K562 (cell line): ENCODE results near the gene PPP1R13L. TPM values are rescaled to one million over a fixed set of nuclear protein-coding genes. Genes with fewer than 3 reads are reported as not detected.

Experiments used
- DACH1 ChIP-seq: fragments of 450-650 bp; IDR thresholded peaks from 2 replicates; pipeline ENCODE4 v1.6.1; 2018; ENCODE audit not compliant: partially characterized antibody
- EGR1 ChIP-seq: fragments of 450-650 bp; conservative IDR thresholded peaks from 2 replicates; pipeline ENCODE4 v1.6.1; 2017; ENCODE audit warnings: mild to moderate bottlenecking
- GABPB2 ChIP-seq: fragments of 250-450 bp; sonication (Bioruptor Pico); conservative IDR thresholded peaks from 2 replicates; pipeline ENCODE4 v1.5.1; 2021; ENCODE audit warnings: mild to moderate bottlenecking
- HIVEP1 ChIP-seq: fragments of 250-450 bp; sonication (Bioruptor Pico); IDR thresholded peaks from 2 replicates; pipeline ENCODE4 v1.4.0; 2020; ENCODE audit warnings: mild to moderate bottlenecking
- JUNB ChIP-seq: fragments of 450-650 bp; formaldehyde crosslinking; conservative IDR thresholded peaks from 2 replicates; pipeline ENCODE4 v1.4.0; 2020; ENCODE audit warnings: mild to moderate bottlenecking
- JUND ChIP-seq, 2 experiments: IDR thresholded peaks; 2 replicates in 1 of 2; 3 replicates in 1 of 2; pipeline ENCODE4 v1.6.1; 2011; ENCODE audit warnings: borderline replicate concordance in 2 of 2, low read depth in 2 of 2, low read length in 2 of 2, improper control_type of control experiment in 1 of 2, missing biosample characterization in 1 of 2, missing genetic modification characterization in 1 of 2, missing genetic modification reagents in 1 of 2
- KDM1A ChIP-seq, 2 experiments: fragments of 450-650 bp; IDR thresholded peaks; 2 replicates each; pipeline ENCODE4 v1.6.1; 2016; ENCODE audit warnings: mild to moderate bottlenecking in 2 of 2
- L3MBTL2 ChIP-seq: fragments of 450-650 bp; IDR thresholded peaks from 2 replicates; pipeline ENCODE4 v1.6.1; 2016; ENCODE audit warnings: mild to moderate bottlenecking, moderate library complexity
- NFATC3 ChIP-seq: fragments of 450-650 bp; IDR thresholded peaks from 2 replicates; pipeline ENCODE4 v1.6.1; 2017; ENCODE audit warnings: mild to moderate bottlenecking
- NRF1 ChIP-seq, 2 experiments: fragments of 450-650 bp; IDR thresholded peaks in 1 of 2; conservative IDR thresholded peaks in 1 of 2; 2 replicates each; pipeline ENCODE4 v1.6.1; 2014; ENCODE audit warnings: mild to moderate bottlenecking in 2 of 2
- NUFIP1 ChIP-seq: fragments of 450-650 bp; IDR thresholded peaks from 2 replicates; pipeline ENCODE4 v1.6.1; 2018; ENCODE audit not compliant: partially characterized antibody
- PKNOX1 ChIP-seq: fragments of 450-650 bp; IDR thresholded peaks from 2 replicates; pipeline ENCODE4 v1.6.1; 2016
- TEAD2 ChIP-seq: fragments of 450-650 bp; IDR thresholded peaks from 2 replicates; pipeline ENCODE4 v1.6.1; 2016; ENCODE audit warnings: missing genetic modification characterization, control low read depth, missing compliant biosample characterization
- ZFP91 ChIP-seq: sonication (generic); formaldehyde crosslinking; IDR thresholded peaks from 2 replicates; pipeline ENCODE4 v1.8.0; 2022; ENCODE audit warnings: mild to moderate bottlenecking, missing genetic modification reagents
- ZNF224 ChIP-seq: sonication (generic); formaldehyde crosslinking; IDR thresholded peaks from 2 replicates; pipeline ENCODE4 v1.8.0; 2022; ENCODE audit warnings: mild to moderate bottlenecking, missing genetic modification reagents
- ZNF318 ChIP-seq, 2 experiments: fragments of 450-650 bp; IDR thresholded peaks; 2 replicates each; pipeline ENCODE4 v1.6.1; 2016; ENCODE audit warnings: mild to moderate bottlenecking in 2 of 2, borderline replicate concordance in 1 of 2, low read depth in 1 of 2, moderate library complexity in 1 of 2
- ZNF436 ChIP-seq: fragments of 250-450, 450-650 bp; sonication (Bioruptor Pico); formaldehyde crosslinking; IDR thresholded peaks from 2 replicates; pipeline ENCODE4 v1.7.0; 2020; ENCODE audit warnings: mild to moderate bottlenecking
- polyA plus RNA-seq, 8 experiments: library from polyadenylated mRNA; depleted of rRNA in 4 of 8; stranded (reverse) in 5 of 8; unstranded in 3 of 8; fragments of >200 nt; fragmentation: Nextera tagmentation in 2 of 8; fragmentation: Illumina TruSeq in 1 of 8; extraction: Ambion mirVana in 2 of 8; extraction: Trizol in 1 of 8; gene quantifications; 2 replicates each; pipeline versions ENCODE4 v1.2.1 to v1.2.3, GENCODE V29; 2011 to 2014; ENCODE audit warnings: inconsistent platforms in 1 of 8, missing spikeins in 1 of 8
- total RNA-seq, 7 experiments: library from RNA; depleted of rRNA in 6 of 7; stranded (reverse); fragments of >200 nt in 6 of 7; fragmentation: Illumina TruSeq in 2 of 7; extraction: Trizol in 2 of 7; gene quantifications; 2 replicates each; pipeline versions ENCODE4 v1.2.1 to v1.2.3, GENCODE V29; 2011 to 2021; ENCODE audit warnings: low replicate concordance in 1 of 7

PPP1R13L gene
- total and polyA plus RNA-seq, 9 of the 15 experiments (the other 6 are each of a cell fraction or from before 2014, with no cell fraction given), result 0.32 to 6.7 (median 2.0) TPM

- TF ChIP-seq HIVEP1 (no peak), ZNF436 (CRISPR knock-in tag) (peak; percentile 98), DACH1 (peak; percentile 69), L3MBTL2 (peak; percentile 74), NUFIP1 (no peak), ZFP91 (CRISPR knock-in tag) (no peak), ZNF224 (CRISPR knock-in tag) (no peak), NFATC3 (no peak), TEAD2 (tag) (no peak), KDM1A (IDR thresholded peaks at IDR 0.05) (peak; percentile 55 to 71; a peak in 3 of 4 replicates), NRF1 (conservative IDR thresholded peaks at IDR 0.05 in 1 of 2, IDR thresholded peaks at IDR 0.05 in 1 of 2) (no peak), ZNF318 (IDR thresholded peaks at IDR 0.05; ENCODE audit: borderline replicate concordance in 1 of 2, low read depth in 1 of 2) (no peak), GABPB2 (CRISPR knock-in tag) (no peak), PKNOX1 (no peak), EGR1 (peak; percentile 40; the same call in 1 of the 2 replicates), JUNB (CRISPR knock-in tag) (no peak), JUND (IDR thresholded peaks at IDR 0.05; ENCODE audit: borderline replicate concordance, low read depth, low read length) (peak; percentile 97), JUND (tag; IDR thresholded peaks at IDR 0.05; ENCODE audit: borderline replicate concordance, low read depth, low read length) (peak; percentile 96; the same call in 2 of the 3 replicates)
These were observed 19.6 kb upstream of the PPP1R13L start (continued) for GRCh38 chr19:45424191-45425058.
